OCI-LY7 (cell line): ENCODE measurements around the gene NWD2.

ENCODE experiments used
- CTCF ChIP-seq: fragments of 200-600 bp; sonication (generic); conservative IDR thresholded peaks from 2 replicates; pipeline ENCODE4 v1.5.1; 2014; ENCODE audit warnings: mild to moderate bottlenecking, antibody characterized with exemption, low read length, moderate library complexity, mixed read lengths
- EZH2phosphoT487 ChIP-seq: fragments of 200-600 bp; sonication (generic); IDR thresholded peaks from 2 replicates; pipeline ENCODE4 v1.6.1; 2018; ENCODE audit warnings: low read depth, borderline replicate concordance, mild to moderate bottlenecking, mixed run types, antibody characterized with exemption, low read length, moderate library complexity, mixed read lengths

DNA sequence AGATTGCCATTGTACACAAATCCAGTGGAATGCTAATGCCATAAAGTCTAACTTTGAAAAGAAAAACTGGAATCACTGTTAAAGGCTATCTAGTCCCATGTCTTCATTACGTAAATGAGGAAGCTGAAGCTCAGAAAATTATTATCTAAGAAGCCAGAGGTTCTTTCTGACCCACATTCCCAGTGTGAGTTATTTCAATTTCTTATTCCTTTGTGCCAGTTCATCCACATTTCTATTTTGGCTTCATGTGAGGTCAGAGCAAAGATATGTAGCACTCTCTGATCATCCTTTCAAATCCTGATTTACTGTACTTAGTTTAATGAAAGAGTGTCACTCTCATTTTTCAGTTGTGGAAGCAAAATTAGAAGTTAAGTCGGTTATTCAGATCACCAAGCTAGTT, 24.6 kb upstream of the NWD2 start:
- TF ChIP-seq EZH2phosphoT487 (no peak), CTCF (no peak)
